Measurements from ENCODE around the gene HOOK1.

- TF ChIP-seq CTCF (IDR thresholded peaks at IDR 0.05; ENCODE audit: insufficient read depth, low read length, poor library complexity, severe bottlenecking) (no peak), EZH2phosphoT487 (conservative IDR thresholded peaks at IDR 0.05; ENCODE audit: low read length) (no peak)
Measured at GRCh38 chr1:59827055-59827643, 12.4 kb downstream of the HOOK1 start.
